Immature natural killer cell (primary cell): ENCODE data around the gene PRKAG2. TPM values are rescaled to one million over a fixed set of nuclear protein-coding genes. Genes with fewer than 3 reads are reported as not detected.

Experiments
- DNase-seq, 3 donors: peaks; one replicate each; pipeline ENCODE4 v3.0.0; 2022; ENCODE audit warnings: mixed read lengths in 1 of 3
- H3K27ac Mint-ChIP-seq, 6 donors: one replicate each; pipeline ENCODE4 v1.8.0; 2020; ENCODE audit warnings: mixed read lengths in 6 of 6, mild to moderate bottlenecking in 5 of 6, inconsistent platforms in 4 of 6, moderate library complexity in 3 of 6
- H3K27me3 Mint-ChIP-seq, 3 donors: one replicate each; pipeline ENCODE4 v1.8.0; 2020 to 2021; ENCODE audit warnings: low read depth in 3 of 3, mild to moderate bottlenecking in 3 of 3, mixed read lengths in 3 of 3, moderate library complexity in 3 of 3, inconsistent platforms in 1 of 3
- H3K36me3 Mint-ChIP-seq, 3 donors: one replicate each; pipeline ENCODE4 v1.8.0; 2020; ENCODE audit warnings: mixed read lengths in 3 of 3, inconsistent platforms in 2 of 3, mild to moderate bottlenecking in 2 of 3
- H3K4me1 Mint-ChIP-seq, 2 donors: one replicate each; pipeline ENCODE4 v1.8.0; 2020; ENCODE audit warnings: inconsistent platforms in 2 of 2, mild to moderate bottlenecking in 2 of 2, mixed read lengths in 2 of 2, moderate library complexity in 1 of 2
- H3K4me3 Mint-ChIP-seq, 5 donors: one replicate each; pipeline ENCODE4 v1.8.0; 2020; ENCODE audit warnings: mild to moderate bottlenecking in 5 of 5, mixed read lengths in 5 of 5, inconsistent platforms in 3 of 5, moderate library complexity in 3 of 5
- H3K9me3 Mint-ChIP-seq, 6 donors: one replicate each; pipeline ENCODE4 v1.8.0; 2020; ENCODE audit warnings: mild to moderate bottlenecking in 6 of 6, mixed read lengths in 6 of 6, inconsistent platforms in 4 of 6, moderate library complexity in 3 of 6
- polyA plus RNA-seq, 3 donors: library from polyadenylated mRNA; unstranded; fragments of 300-500 nt; fragmentation: Illumina TruSeq; gene quantifications; one replicate each; pipeline ENCODE4 v1.2.3, GENCODE V29; 2021

The PRKAG2 gene
- polyA plus RNA-seq, 3 donors from 2014 or later = 14.7 to 22.5 (median 19.1) TPM

- Mint-ChIP-seq H3K9me3 (no peaks in the 10 kb centered on the region), H3K27ac (no peak overlapping the region), H3K4me3 (no peak overlapping the region), H3K27me3 (peaks cover 0 to 4% (median 2%) of the 10 kb centered on the region in 3 donors), H3K36me3 (peaks cover 18 to 56% (median 31%) of the 10 kb centered on the region in 3 donors), H3K4me1 (no peaks in the 10 kb centered on the region)
- DNase-seq = no peak
Measured at GRCh38 chr7:151558575-151558974, 318.3 kb downstream of the PRKAG2 start.

GRCh38 chr7:151556592-151556991 is 320.3 kb downstream of the PRKAG2 start:
- peaks cover 15 to 45% (median 23%) of the 10 kb centered on the region in 3 donors for H3K36me3 Mint-ChIP-seq
- H3K27me3 Mint-ChIP-seq = peaks cover 1 to 4% (median 2%) of the 10 kb centered on the region in 3 donors
- H3K27ac Mint-ChIP-seq = no peak overlapping the region
- H3K4me1 Mint-ChIP-seq = no peaks in the 10 kb centered on the region
- no peaks in the 10 kb centered on the region for H3K9me3 Mint-ChIP-seq
- DNase-seq = no peak
- no peak overlapping the region for H3K4me3 Mint-ChIP-seq

- no peak overlapping the region for H3K4me3 Mint-ChIP-seq
- no peak overlapping the region for H3K27ac Mint-ChIP-seq
- no peaks in the 10 kb centered on the region for H3K4me1 Mint-ChIP-seq
- H3K27me3 Mint-ChIP-seq = peaks cover 2 to 3% (median 2%) of the 10 kb centered on the region in 3 donors
- no peaks in the 10 kb centered on the region for H3K9me3 Mint-ChIP-seq
- H3K36me3 Mint-ChIP-seq = peaks cover 5 to 15% (median 6%) of the 10 kb centered on the region in 3 donors
- no peak for DNase-seq
Measured at GRCh38 chr7:151553356-151553755, 323.6 kb downstream of the PRKAG2 start.

- H3K36me3 Mint-ChIP-seq = peaks cover 5 to 11% (median 5%) of the 10 kb centered on the region in 3 donors
- no peak overlapping the region for H3K4me3 Mint-ChIP-seq
- peaks cover 2 to 3% (median 2%) of the 10 kb centered on the region in 3 donors for H3K27me3 Mint-ChIP-seq
- no peak overlapping the region for H3K27ac Mint-ChIP-seq
- DNase-seq = no peak
- no peaks in the 10 kb centered on the region for H3K4me1 Mint-ChIP-seq
- H3K9me3 Mint-ChIP-seq = peaks cover 0 to 2% (median 0%) of the 10 kb centered on the region in 6 donors
Measured at GRCh38 chr7:151552352-151553028, 324.4 kb downstream of the PRKAG2 start.

GRCh38 chr7:151551820-151552219 is 325.1 kb downstream of the PRKAG2 start:
- no peak for DNase-seq
- no peaks in the 10 kb centered on the region for H3K4me1 Mint-ChIP-seq
- no peak overlapping the region for H3K27ac Mint-ChIP-seq
- peaks cover 2 to 3% (median 2%) of the 10 kb centered on the region in 3 donors for H3K27me3 Mint-ChIP-seq
- peaks cover 0 to 2% (median 0%) of the 10 kb centered on the region in 6 donors for H3K9me3 Mint-ChIP-seq
- H3K36me3 Mint-ChIP-seq = peaks cover 5 to 8% (median 5%) of the 10 kb centered on the region in 3 donors
- H3K4me3 Mint-ChIP-seq = no peak overlapping the region

GRCh38 chr7:151550656-151551286 is 326.1 kb downstream of the PRKAG2 start:
- Mint-ChIP-seq H3K36me3 (no peaks in the 10 kb centered on the region), H3K27me3 (peaks cover 0 to 8% (median 5%) of the 10 kb centered on the region in 3 donors), H3K9me3 (peaks cover 0 to 2% (median 0%) of the 10 kb centered on the region in 6 donors), H3K27ac (no peak overlapping the region), H3K4me3 (no peak overlapping the region), H3K4me1 (no peaks in the 10 kb centered on the region)
- no peak for DNase-seq

- Mint-ChIP-seq H3K36me3 (no peaks in the 10 kb centered on the region), H3K9me3 (peaks cover 0 to 2% (median 0%) of the 10 kb centered on the region in 6 donors), H3K4me1 (no peaks in the 10 kb centered on the region), H3K4me3 (no peak overlapping the region), H3K27ac (no peak overlapping the region), H3K27me3 (peaks cover 0 to 8% (median 6%) of the 10 kb centered on the region in 3 donors)
- DNase-seq = no peak
Measured at GRCh38 chr7:151549644-151550043, 327.3 kb downstream of the PRKAG2 start.

- no peak overlapping the region for H3K27ac Mint-ChIP-seq
- no peaks in the 10 kb centered on the region for H3K36me3 Mint-ChIP-seq
- H3K4me1 Mint-ChIP-seq = no peaks in the 10 kb centered on the region
- peaks cover 0 to 8% (median 6%) of the 10 kb centered on the region in 3 donors for H3K27me3 Mint-ChIP-seq
- H3K4me3 Mint-ChIP-seq = no peak overlapping the region
- DNase-seq = no peak
- H3K9me3 Mint-ChIP-seq = peaks cover 0 to 2% (median 0%) of the 10 kb centered on the region in 6 donors
Measured at GRCh38 chr7:151549083-151549482, 327.8 kb downstream of the PRKAG2 start.

GRCh38 chr7:151544183-151544582 is 332.7 kb downstream of the PRKAG2 start:
- Mint-ChIP-seq H3K4me3 (no peak overlapping the region), H3K36me3 (no peaks in the 10 kb centered on the region), H3K27me3 (peaks cover 5 to 7% (median 6%) of the 10 kb centered on the region in 3 donors), H3K4me1 (no peaks in the 10 kb centered on the region), H3K9me3 (peaks cover 0 to 2% (median 0%) of the 10 kb centered on the region in 6 donors), H3K27ac (no peak overlapping the region)
- DNase-seq = no peak

- peaks cover 5 to 7% (median 6%) of the 10 kb centered on the region in 3 donors for H3K27me3 Mint-ChIP-seq
Measured at GRCh38 chr7:151542606-151543130, 334.2 kb downstream of the PRKAG2 start.

GRCh38 chr7:151541709-151542499 is 335.0 kb downstream of the PRKAG2 start:
- no peak overlapping the region for H3K27ac Mint-ChIP-seq
- no peaks in the 10 kb centered on the region for H3K36me3 Mint-ChIP-seq
- no peaks in the 10 kb centered on the region for H3K9me3 Mint-ChIP-seq
- peaks cover 6 to 14% of the 10 kb centered on the region in 2 donors for H3K4me1 Mint-ChIP-seq
- DNase-seq = no peak
- peaks cover 6 to 10% (median 7%) of the 10 kb centered on the region in 3 donors for H3K27me3 Mint-ChIP-seq
- no peak overlapping the region for H3K4me3 Mint-ChIP-seq

More at GRCh38 chr7:151542606-151543130, 334.2 kb downstream of the PRKAG2 start:
- Mint-ChIP-seq H3K36me3 (no peaks in the 10 kb centered on the region), H3K4me3 (no peak overlapping the region), H3K9me3 (no peaks in the 10 kb centered on the region), H3K4me1 (peaks cover 2 to 6% of the 10 kb centered on the region in 2 donors), H3K27ac (no peak overlapping the region)
- DNase-seq = no peak

- H3K4me3 Mint-ChIP-seq = no peak overlapping the region
- H3K27me3 Mint-ChIP-seq = peaks cover 0 to 10% (median 4%) of the 10 kb centered on the region in 3 donors
- H3K4me1 Mint-ChIP-seq = peaks cover 8 to 24% of the 10 kb centered on the region in 2 donors
- no peaks in the 10 kb centered on the region for H3K36me3 Mint-ChIP-seq
- no peak for DNase-seq
- H3K9me3 Mint-ChIP-seq = peaks cover 0 to 3% (median 0%) of the 10 kb centered on the region in 6 donors
- no peak overlapping the region for H3K27ac Mint-ChIP-seq
Measured at GRCh38 chr7:151540146-151540545, 336.8 kb downstream of the PRKAG2 start.

GRCh38 chr7:151539088-151539671 is 337.7 kb downstream of the PRKAG2 start:
- Mint-ChIP-seq H3K4me3 (no peak overlapping the region), H3K36me3 (no peaks in the 10 kb centered on the region), H3K9me3 (peaks cover 0 to 3% (median 0%) of the 10 kb centered on the region in 6 donors), H3K27me3 (peaks cover 0 to 10% (median 6%) of the 10 kb centered on the region in 3 donors), H3K4me1 (peaks cover 8 to 24% of the 10 kb centered on the region in 2 donors), H3K27ac (no peak overlapping the region)
- DNase-seq = no peak
